ENCODE data around the gene MS4A12.
"Not testable (repeated sequence)": the region's sequence is repeated elsewhere in the genome, so short reads cannot be mapped to it uniquely, and the experiment has no call there.

Gene MS4A12

GRCh38 chr11:60492488-60493009, at the start of gene MS4A12:
MS4A12 (plus strand) TSS chr11:60492778; CDS start chr11:60497319, 4,541 bp downstream.
- no peak for DNase-seq (ENCODE audit: low spot score)

GRCh38 chr11:60447070-60447469, 45.5 kb upstream of the MS4A12 start:
- no peak for DNase-seq (ENCODE audit: low spot score)

GRCh38 chr11:60447846-60448245, 44.7 kb upstream of the MS4A12 start:
- no peak for DNase-seq (ENCODE audit: low spot score)

- not testable (repeated sequence) for DNase-seq (ENCODE audit: low spot score)
Measured at GRCh38 chr11:60451185-60451584, 41.4 kb upstream of the MS4A12 start.

GRCh38 chr11:60454212-60454611, 38.4 kb upstream of the MS4A12 start:
- DNase-seq (ENCODE audit: low spot score), result no peak

- DNase-seq (ENCODE audit: low spot score), result no peak
Measured at GRCh38 chr11:60455531-60456042, 37.0 kb upstream of the MS4A12 start, which contains the start of gene MS4A1. MS4A1 (plus strand) TSS chr11:60455847; CDS start chr11:60462375, 6,528 bp downstream.

- DNase-seq (ENCODE audit: low spot score), result no peak
Measured at GRCh38 chr11:60457576-60457975, 35.0 kb upstream of the MS4A12 start.

GRCh38 chr11:60459345-60459744, 33.2 kb upstream of the MS4A12 start:
- DNase-seq (ENCODE audit: low spot score), result no peak

GRCh38 chr11:60468829-60469228, 23.7 kb upstream of the MS4A12 start:
- no peak for DNase-seq (ENCODE audit: low spot score)

- DNase-seq (ENCODE audit: low spot score), result no peak
Measured at GRCh38 chr11:60469723-60470122, 22.9 kb upstream of the MS4A12 start.

- DNase-seq (ENCODE audit: low spot score), result no peak
Measured at GRCh38 chr11:60477035-60477445, 15.5 kb upstream of the MS4A12 start.

- no peak for DNase-seq (ENCODE audit: low spot score)
Measured at GRCh38 chr11:60482361-60482760, 10.2 kb upstream of the MS4A12 start.

- DNase-seq (ENCODE audit: low spot score), result no peak
Measured at GRCh38 chr11:60485987-60486386, 6.6 kb upstream of the MS4A12 start.

GRCh38 chr11:60493454-60493853, 876 bp downstream of the MS4A12 start:
- DNase-seq (ENCODE audit: low spot score), result no peak

GRCh38 chr11:60498399-60498798, 5.8 kb downstream of the MS4A12 start:
- DNase-seq (ENCODE audit: low spot score), result no peak

GRCh38 chr11:60498853-60499252, 6.3 kb downstream of the MS4A12 start:
- DNase-seq (ENCODE audit: low spot score), result no peak

- DNase-seq (ENCODE audit: low spot score), result no peak
Measured at GRCh38 chr11:60500276-60500910, 7.8 kb downstream of the MS4A12 start.

- DNase-seq (ENCODE audit: low spot score), result no peak
Measured at GRCh38 chr11:60502221-60502775, 9.7 kb downstream of the MS4A12 start.

- DNase-seq (ENCODE audit: low spot score), result no peak
Measured at GRCh38 chr11:60504219-60504905, 11.8 kb downstream of the MS4A12 start.

GRCh38 chr11:60509609-60510008, 17.0 kb downstream of the MS4A12 start:
- not testable (repeated sequence) for DNase-seq (ENCODE audit: low spot score)

- not testable (repeated sequence) for DNase-seq (ENCODE audit: low spot score)
Measured at GRCh38 chr11:60510209-60510608, 17.6 kb downstream of the MS4A12 start.

GRCh38 chr11:60511393-60511792, 18.8 kb downstream of the MS4A12 start:
- DNase-seq (ENCODE audit: low spot score), result no peak
